Measurements from ENCODE around the gene TIMM8B. TPM values are rescaled to one million over a fixed set of nuclear protein-coding genes. Genes with fewer than 3 reads are reported as not detected.
A peak's percentile ranks its signal among the peaks of the same experiment; 100 is the strongest.

TIMM8B gene
- total RNA-seq, 2 experiments from 2014 or later: 52.9 to 54.1 TPM

DNA sequence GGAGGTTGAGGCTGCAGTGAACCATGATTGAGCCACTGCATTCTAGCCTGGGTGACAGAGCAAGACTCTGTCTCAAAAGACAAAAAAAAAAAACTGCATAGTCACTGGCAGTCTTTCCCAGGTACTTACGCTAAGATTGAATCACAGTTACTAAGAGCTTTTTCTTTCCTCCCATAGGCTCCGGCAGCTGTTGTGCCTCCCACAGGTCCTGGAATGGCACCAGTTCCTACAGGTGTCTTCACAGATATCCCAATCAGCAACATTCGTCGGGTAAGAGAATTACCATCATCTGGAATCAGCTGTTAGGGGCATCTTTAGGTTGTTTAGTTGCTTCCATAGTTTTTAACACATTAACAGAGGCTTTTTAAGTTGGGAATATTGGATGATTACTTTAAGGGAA, 41.6 kb downstream of the TIMM8B start:
- intact Hi-C loops (cut with micrococcal nuclease): no loop called here
- H3K4me3 Mint-ChIP-seq: no peak overlapping the region

DNA sequence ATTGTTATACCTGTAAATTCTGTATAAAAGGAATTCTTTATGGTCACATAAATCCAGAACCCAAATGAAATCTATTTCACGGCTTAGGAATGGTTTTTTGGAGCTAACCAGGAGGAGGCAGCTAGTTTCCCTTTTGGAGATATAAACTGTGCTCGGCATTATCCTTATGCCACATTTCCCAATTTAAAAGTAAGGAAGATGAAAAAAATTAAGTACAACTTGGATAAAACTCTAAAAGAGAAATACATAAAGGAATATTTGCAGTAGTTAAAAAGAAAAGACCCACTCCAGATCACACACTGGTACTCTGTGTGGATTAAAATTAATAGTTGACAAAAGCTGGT, 43.6 kb downstream of the TIMM8B start:
- Mint-ChIP-seq H3K4me1 (ENCODE audit: low read depth) (peaks cover 16% of the 10 kb centered on the region), H3K27ac (no peak overlapping the region), H3K36me3 (ENCODE audit: low read depth) (peaks cover 47% of the 10 kb centered on the region), H3K27me3 (no peaks in the 10 kb centered on the region), H3K4me3 (no peak overlapping the region), H3K9me3 (no peaks in the 10 kb centered on the region)
- TF ChIP-seq, protein P1, sequence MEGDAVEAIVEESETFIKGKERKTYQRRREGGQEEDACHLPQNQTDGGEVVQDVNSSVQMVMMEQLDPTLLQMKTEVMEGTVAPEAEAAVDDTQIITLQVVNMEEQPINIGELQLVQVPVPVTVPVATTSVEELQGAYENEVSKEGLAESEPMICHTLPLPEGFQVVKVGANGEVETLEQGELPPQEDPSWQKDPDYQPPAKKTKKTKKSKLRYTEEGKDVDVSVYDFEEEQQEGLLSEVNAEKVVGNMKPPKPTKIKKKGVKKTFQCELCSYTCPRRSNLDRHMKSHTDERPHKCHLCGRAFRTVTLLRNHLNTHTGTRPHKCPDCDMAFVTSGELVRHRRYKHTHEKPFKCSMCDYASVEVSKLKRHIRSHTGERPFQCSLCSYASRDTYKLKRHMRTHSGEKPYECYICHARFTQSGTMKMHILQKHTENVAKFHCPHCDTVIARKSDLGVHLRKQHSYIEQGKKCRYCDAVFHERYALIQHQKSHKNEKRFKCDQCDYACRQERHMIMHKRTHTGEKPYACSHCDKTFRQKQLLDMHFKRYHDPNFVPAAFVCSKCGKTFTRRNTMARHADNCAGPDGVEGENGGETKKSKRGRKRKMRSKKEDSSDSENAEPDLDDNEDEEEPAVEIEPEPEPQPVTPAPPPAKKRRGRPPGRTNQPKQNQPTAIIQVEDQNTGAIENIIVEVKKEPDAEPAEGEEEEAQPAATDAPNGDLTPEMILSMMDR (IDR thresholded peaks at IDR 0.05): no peak
- intact Hi-C loops (cut with micrococcal nuclease): no loop called here
- POLR2A ChIA-PET: interaction anchor here (0.7 to 1.5 kb wide), 3 partner anchors 18 to 276 kb away, joined by 3 to 5 read pairs (median 3); partner anchors contain the start of gene DLAT
- CTCF ChIA-PET: interaction anchor here (0.9 to 1.0 kb wide), 2 partner anchors 14 to 39 kb away, joined by 3 to 4 read pairs; no protein-coding TSS in a partner anchor
- no peak for ATAC-seq
- no peak for DNase-seq

More for the DNA sequence above, 41.6 kb downstream of the TIMM8B start:
- Mint-ChIP-seq H3K27me3 (no peaks in the 10 kb centered on the region), H3K36me3 (ENCODE audit: low read depth) (peaks cover 63% of the 10 kb centered on the region), H3K27ac (no peak overlapping the region), H3K4me1 (ENCODE audit: low read depth) (peaks cover 29% of the 10 kb centered on the region), H3K9me3 (no peaks in the 10 kb centered on the region)
- DNase-seq (no peak), ATAC-seq (no peak)
- CTCF ChIA-PET: no interaction called here
- TF ChIP-seq, protein P1 (IDR thresholded peaks at IDR 0.05): no peak
- POLR2A ChIA-PET: no interaction called here

DNA sequence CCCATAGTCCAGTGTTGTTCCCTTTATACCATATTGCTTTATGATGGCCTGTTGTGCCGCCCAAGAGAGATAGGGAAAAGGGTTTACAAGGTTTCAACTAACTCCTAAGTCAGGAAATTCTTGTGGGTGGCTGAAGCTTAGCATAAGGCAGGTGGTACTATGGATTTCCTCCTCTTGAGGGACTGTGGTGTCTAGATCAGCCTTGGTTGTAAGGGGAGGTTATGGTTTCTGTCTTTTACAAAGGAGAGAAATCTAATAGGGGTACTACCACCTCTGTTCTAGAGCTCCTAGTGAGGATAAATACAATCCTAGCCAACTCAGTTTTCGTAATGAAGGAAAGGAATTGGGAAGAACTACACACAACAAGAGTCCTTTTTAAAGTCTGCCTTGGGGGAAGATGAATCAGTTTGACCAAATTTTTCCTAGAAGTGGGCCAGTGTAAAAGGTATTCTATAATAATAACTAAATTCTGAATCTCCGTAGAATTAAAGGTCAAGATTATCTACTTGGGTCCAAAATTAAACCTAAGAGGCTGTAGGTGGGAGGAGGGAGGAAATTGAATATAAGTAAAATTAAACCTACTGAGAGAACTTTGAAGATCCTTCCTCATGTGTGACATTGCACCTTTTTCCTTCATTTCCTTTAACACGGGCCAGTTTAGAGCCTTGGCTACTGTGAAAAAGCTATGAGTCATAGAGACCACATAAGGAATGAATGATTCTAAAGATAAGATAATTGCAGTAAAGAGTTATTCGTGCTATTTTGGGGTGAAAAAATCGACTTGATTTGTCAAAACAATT, 44.2 kb downstream of the TIMM8B start:
- Mint-ChIP-seq H3K27me3 (no peaks in the 10 kb centered on the region), H3K36me3 (ENCODE audit: low read depth) (peaks cover 44% of the 10 kb centered on the region), H3K4me1 (ENCODE audit: low read depth) (peaks cover 15% of the 10 kb centered on the region), H3K27ac (peak overlapping the region; percentile 35), H3K4me3 (no peak overlapping the region), H3K9me3 (no peaks in the 10 kb centered on the region)
- ChIA-PET POLR2A (interaction anchor here (0.7 to 1.5 kb wide), 3 partner anchors 17 to 275 kb away, joined by 3 to 5 read pairs (median 3); partner anchors contain the start of gene DLAT), CTCF (interaction anchor here (0.9 to 1.0 kb wide), 2 partner anchors 15 to 39 kb away, joined by 3 to 4 read pairs; no protein-coding TSS in a partner anchor)
- DNase-seq (no peak), ATAC-seq (no peak)
- TF ChIP-seq, protein P1 (IDR thresholded peaks at IDR 0.05): no peak
- intact Hi-C loops (cut with micrococcal nuclease): no loop called here

DNA sequence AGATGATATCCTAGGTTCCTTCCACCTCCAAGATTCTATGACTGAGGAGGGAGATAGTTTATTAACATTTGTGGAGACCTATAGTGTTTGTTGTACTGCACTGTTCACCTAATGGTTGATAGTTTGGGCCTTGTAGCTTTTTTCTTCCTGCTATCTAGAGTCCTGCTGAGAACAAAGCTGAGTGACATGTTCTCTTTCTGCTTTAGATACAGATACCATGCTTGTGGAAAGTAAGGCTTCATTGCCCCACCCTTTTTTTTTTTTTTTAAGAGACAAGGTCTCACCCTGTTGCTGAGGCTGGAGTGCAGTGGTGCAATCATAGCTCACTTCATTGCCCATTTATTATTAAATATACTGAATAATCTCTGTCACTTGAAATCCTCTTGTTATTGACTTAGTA, 49.0 kb downstream of the TIMM8B start:
- DNase-seq: no peak
- H3K4me1 Mint-ChIP-seq (ENCODE audit: low read depth): peaks cover 16% of the 10 kb centered on the region
- intact Hi-C loops (cut with micrococcal nuclease): no loop called here
- H3K4me3 Mint-ChIP-seq: no peak overlapping the region
- POLR2A ChIA-PET: interaction anchor here (0.6 kb wide), 1 partner anchor 108 kb away, joined by 3 read pairs; no protein-coding TSS in a partner anchor
- ATAC-seq: no peak
- H3K36me3 Mint-ChIP-seq (ENCODE audit: low read depth): peaks cover 28% of the 10 kb centered on the region
- TF ChIP-seq, protein P1 (IDR thresholded peaks at IDR 0.05): no peak
- CTCF ChIA-PET: no interaction called here
- H3K27me3 Mint-ChIP-seq: no peaks in the 10 kb centered on the region
- H3K9me3 Mint-ChIP-seq: no peaks in the 10 kb centered on the region
- H3K27ac Mint-ChIP-seq: no peak overlapping the region

Other genes with a start within 250 kb of the TIMM8B start
- gene ALG9, start 215.2 kb downstream of the TIMM8B start, total RNA-seq: 10 to 100 TPM; 32.0 to 36.6 TPM
- 1 to 10 TPM; 6.9 to 7.1 TPM for gene FDXACB1, start 207.6 kb downstream of the TIMM8B start, total RNA-seq
- gene CFAP68, start 207.2 kb downstream of the TIMM8B start, total RNA-seq: 10 to 100 TPM; 38.6 to 39.1 TPM
- gene CRYAB, start 175.0 kb downstream of the TIMM8B start, total RNA-seq: not detected
- not detected for gene HSPB2, start 174.0 kb downstream of the TIMM8B start, total RNA-seq
- not detected for gene C11orf52, start 167.8 kb downstream of the TIMM8B start, total RNA-seq
- gene DIXDC1, start 149.4 kb downstream of the TIMM8B start, total RNA-seq: 1 to 10 TPM; 9.1 to 9.4 TPM
- 10 to 100 TPM; 50.3 to 51.4 TPM for gene DLAT, start 61.3 kb downstream of the TIMM8B start, total RNA-seq
- gene PIH1D2, start 12.7 kb downstream of the TIMM8B start, total RNA-seq: under 1 TPM; 0.61 to 0.67 TPM
- 10 to 100 TPM; 20.8 to 22.6 TPM for gene NKAPD1, start 12.5 kb downstream of the TIMM8B start, total RNA-seq
- 100 to 1,000 TPM; 100 to 101 TPM for gene SDHD, start 117 bp upstream of the TIMM8B start, total RNA-seq
- gene IL18, start 77.3 kb upstream of the TIMM8B start, total RNA-seq: not detected
- gene TEX12, start 80.6 kb upstream of the TIMM8B start, total RNA-seq: not detected
- 1 to 10 TPM in 1 of 2 experiments, under 1 TPM in 1; 0.97 to 1.4 TPM for gene BCO2, start 88.8 kb upstream of the TIMM8B start, total RNA-seq
- 10 to 100 TPM; 22.6 to 24.9 TPM for gene PTS, start 139.7 kb upstream of the TIMM8B start, total RNA-seq
- not detected for gene PLET1, start 174.1 kb upstream of the TIMM8B start, total RNA-seq

Data from activated CD8-positive, alpha-beta T cell treated with anti-CD3 and anti-CD28 coated beads for 36 hours (primary cell).